Activated T-helper 1 cell treated with anti-CD3 and anti-CD28 coated beads, Interleukin-2, amount 50 U/mL, for 16 hours (primary cell): Measurements from ENCODE around the gene CCDC82.

Experiments
- DNase-seq, 2 donors: peaks; one replicate each; pipeline ENCODE4 v3.0.0-alpha.2; 2020; ENCODE audit warnings: low read depth in 1 of 2, low spot score in 1 of 2

CCDC82 gene

DNA sequence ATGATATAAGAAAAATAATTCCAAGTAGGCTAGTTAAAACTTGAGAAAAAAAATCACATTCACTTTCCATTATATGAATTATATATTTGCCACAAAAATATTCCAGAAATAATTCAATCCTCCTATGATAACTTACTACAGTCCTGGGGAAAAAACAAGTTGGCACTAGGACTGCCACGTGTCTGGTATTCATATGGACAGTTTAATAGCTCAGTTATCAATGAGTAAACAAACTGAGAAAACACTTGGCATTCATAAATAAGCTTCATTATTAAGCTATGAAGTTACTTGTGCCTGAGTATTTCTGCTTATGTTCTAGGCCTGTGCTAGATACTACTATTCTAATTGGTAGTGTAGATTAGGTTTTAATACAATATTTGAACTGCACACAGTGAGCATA lies 24.2 kb downstream of the CCDC82 start:
- DNase-seq, result no peak

- no peak for DNase-seq
Measured at GRCh38 chr11:96361778-96362177, 27.9 kb downstream of the CCDC82 start.

- DNase-seq, result no peak
Measured at GRCh38 chr11:96358321-96358720, 31.4 kb downstream of the CCDC82 start.

DNA sequence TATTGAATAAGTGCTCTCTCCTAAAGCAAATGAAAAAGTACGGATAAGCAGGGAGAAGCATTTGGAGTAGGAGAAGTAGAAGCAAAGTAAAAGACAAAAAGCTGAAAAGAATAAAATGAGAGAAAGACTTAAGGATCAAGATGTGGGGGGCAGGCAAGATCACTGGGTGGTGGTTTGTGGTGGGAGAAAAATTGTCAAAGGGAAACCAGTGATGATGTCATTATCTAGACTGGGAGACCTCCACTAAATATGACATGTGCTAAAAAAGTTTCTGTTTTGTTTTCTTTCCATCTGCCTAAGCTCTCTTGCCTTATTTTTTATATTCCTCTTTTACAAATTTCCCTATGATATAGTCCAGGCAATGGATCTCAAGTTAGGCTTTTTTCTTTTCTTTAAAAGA lies 31.9 kb downstream of the CCDC82 start:
- no peak for DNase-seq

DNA sequence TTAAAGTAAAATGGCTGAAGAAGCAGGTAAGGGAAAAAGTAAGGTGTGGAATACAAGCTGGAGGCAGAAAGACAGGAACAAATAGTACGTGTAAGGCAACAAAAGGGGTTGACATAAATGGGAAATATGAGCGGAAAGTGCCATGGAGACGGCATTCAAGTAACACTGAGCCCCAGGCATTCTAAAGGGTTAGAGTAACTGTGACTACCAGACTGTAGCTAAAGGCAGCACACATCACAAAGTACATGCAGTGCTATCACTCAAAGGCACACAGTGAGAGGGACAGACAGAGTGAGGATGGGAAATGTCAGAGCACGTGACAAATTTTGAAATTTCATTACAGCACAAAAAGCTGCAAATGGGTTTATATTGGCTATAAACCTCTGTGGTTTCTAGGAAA lies 32.9 kb downstream of the CCDC82 start:
- no peak for DNase-seq

- peak; percentile 75 to 83 for DNase-seq
Measured at GRCh38 chr11:96342961-96343711, 46.6 kb downstream of the CCDC82 start, which contains the start of gene MAML2. Gene MAML2, minus strand, starts transcription at chr11:96343195. Its CDS starts 1,300 bp downstream, at chr11:96341895.

DNA sequence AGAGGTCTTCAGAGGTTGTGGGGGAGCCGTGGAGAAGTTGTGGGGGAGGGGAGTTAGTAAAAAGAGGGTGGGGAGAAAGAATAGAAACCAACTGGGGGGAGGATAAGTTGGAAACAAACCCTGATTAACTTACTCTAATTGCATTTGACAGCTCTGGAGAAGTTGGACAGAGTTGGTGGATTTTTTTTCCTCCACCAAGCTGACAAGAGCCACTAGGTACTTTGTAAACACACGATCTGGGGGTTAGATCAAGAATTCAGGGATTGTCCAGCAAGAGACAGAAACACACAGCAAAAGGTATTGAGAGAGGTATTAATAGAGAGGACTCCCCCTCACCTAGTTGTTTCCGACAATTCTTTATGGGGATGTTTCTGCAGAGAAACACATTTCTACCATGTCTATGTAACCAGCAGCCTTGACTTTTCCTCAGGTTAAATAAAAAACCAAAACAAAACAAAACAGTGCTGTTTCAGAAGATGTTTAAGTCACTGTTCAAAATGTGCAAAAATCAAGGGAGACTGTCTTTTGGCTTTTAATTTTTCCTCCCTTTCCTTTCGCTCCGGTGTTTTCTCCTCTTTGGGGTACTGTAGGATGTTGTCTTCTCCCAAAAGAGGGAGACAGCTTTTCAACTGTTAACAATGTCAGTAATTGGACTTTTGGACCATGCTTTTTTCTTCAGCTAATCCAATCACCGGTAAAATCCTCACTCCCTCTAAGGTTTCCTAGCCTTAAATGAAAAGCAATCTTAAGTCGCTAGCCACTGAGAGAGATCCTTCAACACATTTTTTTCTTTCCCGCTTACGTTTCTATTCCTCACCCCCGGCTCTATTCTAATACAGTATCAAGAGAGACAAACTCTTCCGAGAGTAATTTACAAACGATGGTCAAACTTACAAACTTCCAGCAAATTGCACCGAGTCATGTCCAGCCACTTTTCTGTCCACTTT lies 47.4 kb downstream of the CCDC82 start:
- no peak for DNase-seq

- DNase-seq, result peak; percentile 37 to 49
Measured at GRCh38 chr11:96341211-96342013, 48.3 kb downstream of the CCDC82 start.

- no peak for DNase-seq
Measured at GRCh38 chr11:96340555-96340885, 49.2 kb downstream of the CCDC82 start.

- no peak for DNase-seq
Measured at GRCh38 chr11:96339706-96340554, 49.8 kb downstream of the CCDC82 start.

GRCh38 chr11:96338910-96339705 lies 50.6 kb downstream of the CCDC82 start:
- no peak for DNase-seq

GRCh38 chr11:96337541-96338431 lies 51.9 kb downstream of the CCDC82 start:
- no peak for DNase-seq

DNA sequence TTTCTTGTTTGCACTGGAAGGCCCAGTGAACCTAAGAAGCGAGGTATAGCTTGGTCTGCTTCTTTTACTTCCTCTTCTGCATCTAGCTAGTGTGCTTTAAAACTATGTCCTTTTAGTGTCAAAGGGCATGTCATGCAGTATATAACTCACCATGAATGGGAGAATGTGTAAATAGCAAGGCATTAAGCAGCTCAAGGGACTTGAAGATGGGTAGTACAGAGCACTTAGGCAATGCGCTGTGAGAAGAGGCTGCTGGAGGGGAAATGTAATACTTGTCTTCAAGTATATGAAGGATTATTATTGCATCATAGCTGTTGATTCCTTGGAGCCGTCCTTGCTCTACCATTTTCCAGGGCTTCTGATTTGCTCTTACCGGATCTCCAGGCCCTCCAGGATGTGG lies 54.3 kb downstream of the CCDC82 start:
- no peak for DNase-seq

DNA sequence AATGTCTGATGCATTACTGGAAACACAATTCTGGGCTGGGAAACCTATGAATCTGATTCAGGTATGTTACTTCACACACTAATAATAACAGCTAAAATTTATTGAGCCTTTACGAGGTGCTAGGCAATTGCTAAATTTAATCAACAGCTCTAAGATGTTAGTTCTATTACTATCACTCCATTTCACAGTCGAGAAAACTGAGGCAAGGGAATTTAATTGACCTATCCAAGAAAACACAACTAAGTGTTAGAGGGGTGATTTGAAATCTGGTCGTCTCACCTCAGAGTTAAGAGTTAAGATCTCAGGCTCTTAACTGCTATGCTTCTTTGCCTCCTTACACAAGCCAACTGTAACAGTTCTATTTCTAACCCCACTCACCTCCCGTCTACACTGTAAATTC lies 55.5 kb downstream of the CCDC82 start:
- DNase-seq, result no peak

- no peak for DNase-seq
Measured at GRCh38 chr11:96333191-96333719, 56.5 kb downstream of the CCDC82 start.

GRCh38 chr11:96332126-96332771 lies 57.5 kb downstream of the CCDC82 start:
- no peak for DNase-seq

- DNase-seq, result no peak
Measured at GRCh38 chr11:96331699-96332116, 58.0 kb downstream of the CCDC82 start.

DNA sequence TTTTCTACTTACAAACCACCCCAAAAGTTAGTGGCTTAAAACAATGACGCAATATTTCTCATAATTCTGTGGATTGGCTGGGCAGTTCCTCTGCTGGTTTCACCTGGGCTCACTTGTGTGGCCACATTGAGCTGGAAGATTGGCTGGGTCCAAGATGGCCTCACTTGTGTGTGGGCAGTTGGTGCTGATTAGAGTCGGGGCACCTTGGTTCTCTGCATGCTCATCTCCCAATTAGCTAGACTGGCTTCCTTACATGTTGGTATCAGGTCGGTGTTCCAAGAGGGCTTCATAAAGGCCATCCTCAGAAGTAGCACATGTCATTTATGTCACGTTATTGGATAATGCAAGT lies 59.2 kb downstream of the CCDC82 start:
- DNase-seq, result no peak
